ENCODE data around the gene EPO.

DNA sequence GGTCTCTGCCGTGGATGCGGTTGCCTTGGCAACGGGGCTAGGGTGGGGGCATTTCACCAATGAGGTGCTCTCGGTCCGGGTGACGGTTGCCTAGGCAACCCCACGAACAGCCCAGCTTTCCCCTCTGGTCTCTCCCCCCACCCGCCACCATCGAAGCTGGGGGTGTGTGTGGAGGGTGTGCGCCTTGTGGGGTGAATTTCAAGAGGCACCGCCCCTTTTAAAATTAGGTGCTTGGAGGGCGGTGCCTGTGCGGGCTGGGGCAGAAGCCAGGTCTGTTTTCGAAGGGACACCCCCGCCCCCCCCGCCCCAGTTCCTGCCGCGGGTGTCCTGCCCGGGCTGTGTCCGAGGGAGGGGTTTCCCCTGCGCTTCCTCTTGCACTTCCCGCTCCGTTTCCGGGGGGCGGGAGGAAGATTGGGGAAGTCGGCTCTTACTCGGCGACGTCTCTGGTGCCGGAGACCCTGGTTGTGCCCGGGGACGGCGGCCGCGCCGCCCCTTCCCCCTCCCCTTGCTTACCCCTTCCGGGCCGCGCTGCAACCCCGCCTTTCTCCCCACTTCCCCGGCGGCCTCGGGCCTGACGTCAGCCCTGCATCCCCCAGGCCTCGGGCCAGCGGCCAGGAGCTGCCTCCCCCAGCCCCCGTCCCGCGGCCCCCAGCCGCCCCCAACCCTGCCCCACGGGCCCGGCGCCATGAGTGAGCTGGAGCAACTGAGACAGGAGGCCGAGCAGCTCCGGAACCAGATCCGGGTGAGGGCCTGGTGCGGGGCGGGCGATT, 44.5 kb upstream of the EPO start:
- TF ChIP-seq, protein P1, sequence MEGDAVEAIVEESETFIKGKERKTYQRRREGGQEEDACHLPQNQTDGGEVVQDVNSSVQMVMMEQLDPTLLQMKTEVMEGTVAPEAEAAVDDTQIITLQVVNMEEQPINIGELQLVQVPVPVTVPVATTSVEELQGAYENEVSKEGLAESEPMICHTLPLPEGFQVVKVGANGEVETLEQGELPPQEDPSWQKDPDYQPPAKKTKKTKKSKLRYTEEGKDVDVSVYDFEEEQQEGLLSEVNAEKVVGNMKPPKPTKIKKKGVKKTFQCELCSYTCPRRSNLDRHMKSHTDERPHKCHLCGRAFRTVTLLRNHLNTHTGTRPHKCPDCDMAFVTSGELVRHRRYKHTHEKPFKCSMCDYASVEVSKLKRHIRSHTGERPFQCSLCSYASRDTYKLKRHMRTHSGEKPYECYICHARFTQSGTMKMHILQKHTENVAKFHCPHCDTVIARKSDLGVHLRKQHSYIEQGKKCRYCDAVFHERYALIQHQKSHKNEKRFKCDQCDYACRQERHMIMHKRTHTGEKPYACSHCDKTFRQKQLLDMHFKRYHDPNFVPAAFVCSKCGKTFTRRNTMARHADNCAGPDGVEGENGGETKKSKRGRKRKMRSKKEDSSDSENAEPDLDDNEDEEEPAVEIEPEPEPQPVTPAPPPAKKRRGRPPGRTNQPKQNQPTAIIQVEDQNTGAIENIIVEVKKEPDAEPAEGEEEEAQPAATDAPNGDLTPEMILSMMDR (conservative IDR thresholded peaks at IDR 0.05), result no peak
- TF ChIP-seq ZFX (IDR thresholded peaks at IDR 0.05), result peak; percentile 41; the same call in 1 of the 2 replicates
